ENCODE measurements around the gene CA12. TPM values are rescaled to one million over a fixed set of nuclear protein-coding genes. Genes with fewer than 3 reads are reported as not detected.

The CA12 gene
- total RNA-seq, 2 experiments from 2014 or later: not detected

GRCh38 chr15:63288778-63289378 is 92.8 kb downstream of the CA12 start:
- Mint-ChIP-seq H3K27ac (no peak overlapping the region), H3K4me3 (no peak overlapping the region), H3K27me3 (no peaks in the 10 kb centered on the region), H3K36me3 (ENCODE audit: low read depth) (peaks cover 57% of the 10 kb centered on the region), H3K9me3 (no peaks in the 10 kb centered on the region), H3K4me1 (ENCODE audit: low read depth) (peaks cover 9% of the 10 kb centered on the region)
- Histone ChIP-seq H3K27me3 (ENCODE audit: control insufficient read depth in 1 of 2, insufficient read depth in 2 of 2, low read length in 2 of 2) (no peaks in the 10 kb centered on the region), H3K4me3 (ENCODE audit: low read length) (no peak overlapping the region), H3K9me3 (ENCODE audit: control insufficient read depth in 1 of 2, insufficient read depth in 1 of 2, low read length in 2 of 2) (no peaks in the 10 kb centered on the region), H3K36me3 (ENCODE audit: insufficient read depth, low read length) (peaks cover 23% of the 10 kb centered on the region), H3K27ac (ENCODE audit: low read depth in 1 of 2, low read length in 2 of 2) (no peak overlapping the region), H3K4me1 (ENCODE audit: insufficient read depth, low read length) (no peaks in the 10 kb centered on the region)
- CTCF ChIA-PET: interaction anchor here (0.6 to 1.3 kb wide), 5 partner anchors 11 to 581 kb away, joined by 3 to 5 read pairs (median 4); partner anchors contain the start of gene APH1B
- POLR2A ChIA-PET: no interaction called here
- ATAC-seq (ENCODE audit: poor library complexity) (peak; percentile 88), DNase-seq (peak in 3 of 14 experiments; percentile 67 to 70 (median 69))
- TF ChIP-seq, protein P1, sequence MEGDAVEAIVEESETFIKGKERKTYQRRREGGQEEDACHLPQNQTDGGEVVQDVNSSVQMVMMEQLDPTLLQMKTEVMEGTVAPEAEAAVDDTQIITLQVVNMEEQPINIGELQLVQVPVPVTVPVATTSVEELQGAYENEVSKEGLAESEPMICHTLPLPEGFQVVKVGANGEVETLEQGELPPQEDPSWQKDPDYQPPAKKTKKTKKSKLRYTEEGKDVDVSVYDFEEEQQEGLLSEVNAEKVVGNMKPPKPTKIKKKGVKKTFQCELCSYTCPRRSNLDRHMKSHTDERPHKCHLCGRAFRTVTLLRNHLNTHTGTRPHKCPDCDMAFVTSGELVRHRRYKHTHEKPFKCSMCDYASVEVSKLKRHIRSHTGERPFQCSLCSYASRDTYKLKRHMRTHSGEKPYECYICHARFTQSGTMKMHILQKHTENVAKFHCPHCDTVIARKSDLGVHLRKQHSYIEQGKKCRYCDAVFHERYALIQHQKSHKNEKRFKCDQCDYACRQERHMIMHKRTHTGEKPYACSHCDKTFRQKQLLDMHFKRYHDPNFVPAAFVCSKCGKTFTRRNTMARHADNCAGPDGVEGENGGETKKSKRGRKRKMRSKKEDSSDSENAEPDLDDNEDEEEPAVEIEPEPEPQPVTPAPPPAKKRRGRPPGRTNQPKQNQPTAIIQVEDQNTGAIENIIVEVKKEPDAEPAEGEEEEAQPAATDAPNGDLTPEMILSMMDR (IDR thresholded peaks at IDR 0.05): peak; percentile 73
- intact Hi-C loops (cut with DNase I, micrococcal nuclease): loop anchor here (1.0 to 10.0 kb wide), 5 partner anchors 114 to 778 kb away; partner anchors contain the start of gene FBXL22 (in 1 of the 2)

DNA sequence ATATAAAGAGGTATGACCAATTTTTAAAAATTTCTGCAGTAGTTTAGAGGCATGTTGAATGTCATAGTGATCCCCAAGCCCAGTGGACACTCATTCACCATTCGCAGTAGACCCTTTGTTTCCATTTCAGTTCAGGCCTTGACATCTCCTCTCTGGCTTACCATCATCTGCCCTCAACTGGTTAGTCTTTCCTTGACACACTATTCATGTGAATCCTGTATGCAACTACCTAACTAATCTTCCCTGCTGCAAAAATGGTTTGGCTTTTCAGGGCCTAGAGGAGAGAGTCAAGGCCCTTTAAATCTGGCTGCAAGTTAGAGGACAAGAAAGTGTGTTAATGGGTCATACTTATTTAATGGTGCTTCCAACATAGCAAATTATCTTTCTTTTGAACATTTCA is 93.3 kb downstream of the CA12 start:
- peaks cover 60% of the 10 kb centered on the region for H3K36me3 Mint-ChIP-seq (ENCODE audit: low read depth)
- TF ChIP-seq, protein P1 (IDR thresholded peaks at IDR 0.05): no peak
- intact Hi-C loops (cut with DNase I, micrococcal nuclease): loop anchor here (1.0 to 10.0 kb wide), 5 partner anchors 115 to 778 kb away; partner anchors contain the start of gene FBXL22 (in 1 of the 2)
- peaks cover 14% of the 10 kb centered on the region for H3K4me1 Mint-ChIP-seq (ENCODE audit: low read depth)
- Histone ChIP-seq H3K36me3 (ENCODE audit: insufficient read depth, low read length) (peaks cover 19% of the 10 kb centered on the region), H3K27ac (ENCODE audit: low read depth in 1 of 2, low read length in 2 of 2) (no peak overlapping the region), H3K9me3 (ENCODE audit: control insufficient read depth in 1 of 2, insufficient read depth in 1 of 2, low read length in 2 of 2) (no peaks in the 10 kb centered on the region), H3K27me3 (ENCODE audit: control insufficient read depth in 1 of 2, insufficient read depth in 2 of 2, low read length in 2 of 2) (no peaks in the 10 kb centered on the region), H3K4me1 (ENCODE audit: insufficient read depth, low read length) (no peaks in the 10 kb centered on the region), H3K4me3 (ENCODE audit: low read length) (no peak overlapping the region)
- no peak for DNase-seq
- no peak for ATAC-seq (ENCODE audit: poor library complexity)
- no peaks in the 10 kb centered on the region for H3K9me3 Mint-ChIP-seq
- CTCF ChIA-PET: interaction anchor here (1.2 to 1.3 kb wide), 2 partner anchors 10 to 122 kb away, joined by 3 to 5 read pairs; partner anchors contain the start of gene APH1B
- H3K27ac Mint-ChIP-seq: no peak overlapping the region
- POLR2A ChIA-PET: no interaction called here
- no peak overlapping the region for H3K4me3 Mint-ChIP-seq
- H3K27me3 Mint-ChIP-seq: no peaks in the 10 kb centered on the region

GRCh38 chr15:63287109-63287508 is 94.5 kb downstream of the CA12 start:
- Mint-ChIP-seq H3K27me3 (no peaks in the 10 kb centered on the region), H3K27ac (no peak overlapping the region), H3K4me1 (ENCODE audit: low read depth) (peaks cover 17% of the 10 kb centered on the region), H3K4me3 (no peak overlapping the region), H3K9me3 (no peaks in the 10 kb centered on the region), H3K36me3 (ENCODE audit: low read depth) (peaks cover 55% of the 10 kb centered on the region)
- H3K9me3 ChIP-seq (ENCODE audit: control insufficient read depth in 1 of 2, insufficient read depth in 1 of 2, low read length in 2 of 2): no peaks in the 10 kb centered on the region
- intact Hi-C loops (cut with DNase I, micrococcal nuclease): loop anchor here (2.0 to 10.0 kb wide), 4 partner anchors 114 to 778 kb away; partner anchors contain the start of gene FBXL22 (in 1 of the 2)
- CTCF ChIA-PET: interaction anchor here (0.8 kb wide), 1 partner anchor 103 kb away, joined by 3 read pairs; no protein-coding TSS in a partner anchor
- no peak for DNase-seq
- TF ChIP-seq, protein P1 (IDR thresholded peaks at IDR 0.05): no peak
- ATAC-seq (ENCODE audit: poor library complexity): no peak
- H3K4me3 ChIP-seq (ENCODE audit: low read length): no peak overlapping the region
- peaks cover 19% of the 10 kb centered on the region for H3K36me3 ChIP-seq (ENCODE audit: insufficient read depth, low read length)
- no peak overlapping the region for H3K27ac ChIP-seq (ENCODE audit: low read depth in 1 of 2, low read length in 2 of 2)
- H3K4me1 ChIP-seq (ENCODE audit: insufficient read depth, low read length): no peaks in the 10 kb centered on the region
- POLR2A ChIA-PET: interaction anchor here (0.7 kb wide), 1 partner anchor 9 kb away, joined by 3 read pairs; no protein-coding TSS in a partner anchor
- no peaks in the 10 kb centered on the region for H3K27me3 ChIP-seq (ENCODE audit: control insufficient read depth in 1 of 2, insufficient read depth in 2 of 2, low read length in 2 of 2)
